Inferior parietal cortex (tissue), 1 donor: Measurements from ENCODE around the gene NBPF12.
"Not testable (repeated sequence)": the region's sequence is repeated elsewhere in the genome, so short reads cannot be mapped to it uniquely, and the experiment has no call there.

Experiments used
- DNase-seq: peaks from one replicate; pipeline ENCODE4 v3.0.0-alpha.2; 2016; ENCODE audit errors: extremely low spot score

Gene NBPF12

GRCh38 chr1:146972681-146973080 lies 34.6 kb downstream of the NBPF12 start:
- DNase-seq, result not testable (repeated sequence)

DNA sequence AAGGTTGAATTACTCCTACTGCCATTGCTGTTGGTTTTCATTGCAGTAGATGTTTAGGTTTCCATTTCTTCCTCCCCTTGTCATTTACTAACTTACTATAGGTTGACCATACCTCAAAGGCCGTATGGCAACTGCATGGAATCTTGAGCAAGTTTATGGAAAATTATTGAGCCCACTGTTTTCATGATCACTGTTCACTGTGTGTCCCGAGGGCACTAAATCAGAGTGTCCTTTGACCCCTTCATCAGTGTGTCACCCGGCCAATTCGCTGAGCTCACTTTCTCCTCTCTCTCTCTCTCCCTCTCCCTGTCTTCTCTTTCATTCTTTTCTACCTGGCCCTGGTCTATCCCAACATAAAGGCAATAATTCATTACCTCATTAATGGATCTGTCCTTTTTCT lies 47.7 kb downstream of the NBPF12 start:
- not testable (repeated sequence) for DNase-seq

DNA sequence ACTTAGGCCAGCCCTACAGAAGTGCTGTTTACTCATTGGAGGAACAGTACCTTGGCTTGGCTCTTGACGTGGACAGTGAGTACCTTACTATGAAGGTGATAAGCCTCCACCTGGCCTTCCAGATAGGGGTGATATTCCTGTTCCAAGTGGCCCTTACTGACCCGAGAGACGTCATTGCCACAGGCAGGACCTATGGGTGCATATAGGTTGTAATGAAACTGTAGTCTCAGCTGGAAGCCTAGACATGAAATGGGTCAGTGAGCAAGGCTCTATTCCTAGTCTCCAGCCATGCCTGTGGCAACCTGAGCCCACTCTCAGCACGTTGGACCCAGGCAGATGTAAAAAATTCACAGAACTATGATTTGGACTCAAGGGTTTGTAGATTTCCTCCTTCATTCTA lies 48.3 kb downstream of the NBPF12 start:
- not testable (repeated sequence) for DNase-seq

- DNase-seq, result not testable (repeated sequence)
These were observed 49.4 kb downstream of the NBPF12 start for GRCh38 chr1:146987502-146987901.

GRCh38 chr1:146989455-146989854 lies 51.3 kb downstream of the NBPF12 start:
- DNase-seq, result not testable (repeated sequence)

DNA sequence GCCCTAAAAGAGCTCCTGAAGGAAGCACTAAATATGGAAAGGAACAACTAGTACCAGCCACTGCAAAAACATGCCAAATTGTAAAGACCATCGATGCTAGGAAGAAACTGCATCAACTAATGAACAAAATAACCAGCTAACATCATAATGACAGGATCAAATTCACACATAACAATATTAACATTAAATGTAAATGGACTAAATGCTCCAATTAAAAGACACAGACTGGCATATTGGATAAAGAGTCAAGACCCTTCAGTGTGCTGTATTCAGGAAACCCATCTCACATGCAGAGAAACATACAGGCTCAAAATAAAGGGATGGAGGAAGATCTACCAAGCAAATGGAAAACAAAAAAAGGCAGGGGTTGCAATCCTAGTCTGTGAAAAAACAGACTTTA lies 70.4 kb downstream of the NBPF12 start:
- not testable (repeated sequence) for DNase-seq

- DNase-seq, result not testable (repeated sequence)
These were observed 88.9 kb downstream of the NBPF12 start for GRCh38 chr1:147026975-147027374.

DNA sequence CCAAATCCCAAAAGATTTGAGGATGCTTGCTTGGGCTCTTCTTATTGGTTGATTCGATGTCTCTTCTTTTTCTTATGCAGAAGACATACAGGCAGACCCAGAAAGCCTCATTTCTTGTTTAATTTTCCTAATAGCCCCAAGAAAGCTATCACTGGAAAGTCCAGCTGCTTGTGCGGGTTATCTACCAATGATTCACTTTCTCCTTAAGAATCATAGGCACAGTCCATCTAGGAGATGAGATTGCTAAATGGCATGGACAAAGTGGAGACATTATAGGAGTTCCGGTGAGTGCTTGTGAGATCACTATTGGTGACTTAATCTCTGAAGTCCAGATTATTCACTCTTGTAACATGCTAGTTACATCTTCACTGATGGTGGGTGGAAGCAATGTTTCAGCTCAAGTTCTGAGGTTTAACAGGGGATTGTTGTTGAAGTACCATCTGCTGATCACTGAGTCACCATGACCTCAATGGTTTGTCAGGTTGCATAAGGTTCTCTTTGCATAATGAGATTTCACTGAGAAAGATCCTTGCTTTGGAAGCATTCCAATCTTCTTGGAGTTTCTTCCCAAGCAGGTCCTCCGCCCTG lies 92.0 kb downstream of the NBPF12 start:
- DNase-seq, result not testable (repeated sequence)

GRCh38 chr1:147039916-147040315 lies 101.8 kb downstream of the NBPF12 start:
- DNase-seq, result no peak

DNA sequence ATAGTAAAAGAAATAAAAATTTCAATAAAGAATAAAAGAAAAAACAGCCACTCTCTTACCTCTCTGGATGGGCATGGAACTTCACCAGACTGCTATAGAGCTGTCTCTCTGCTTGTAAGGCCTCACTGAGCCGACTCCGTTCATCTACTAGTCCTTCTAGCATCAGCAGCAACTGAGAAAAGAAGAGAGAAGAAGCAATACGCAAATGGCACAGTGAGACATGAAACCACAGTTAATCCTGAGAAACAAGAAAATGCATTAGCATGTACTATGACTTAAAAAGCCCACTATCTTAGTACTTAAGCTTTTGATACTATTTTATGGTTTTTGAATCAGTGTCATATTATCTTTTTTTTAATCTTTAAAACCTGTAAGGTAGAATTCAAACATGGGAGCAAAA lies 104.8 kb downstream of the NBPF12 start:
- not testable (repeated sequence) for DNase-seq

GRCh38 chr1:147044511-147044910 lies 106.4 kb downstream of the NBPF12 start:
- DNase-seq, result not testable (repeated sequence)
